Gastroesophageal sphincter (tissue), 4 donors: ENCODE data around the gene GLI3. TPM values are rescaled to one million over a fixed set of nuclear protein-coding genes. Genes with fewer than 3 reads are reported as not detected.

Experiments
- ATAC-seq: fragments of 150-250 bp; one replicate; pipeline ENCODE4 v1.9.1; 2016; ENCODE audit warnings: mild to moderate bottlenecking, moderate library complexity
- H3K27ac ChIP-seq, 4 donors: fragments of 200-600 bp; sonication (generic) in 3 of 4; 1 replicate in 3 of 4; 2 replicates in 1 of 4; pipeline ENCODE4 v1.5.1; 2016 to 2019
- H3K27me3 ChIP-seq: fragments of 200-600 bp; sonication (generic); one replicate; pipeline ENCODE4 v1.5.1; 2019
- H3K36me3 ChIP-seq, 2 donors: fragments of 200-600 bp; sonication (generic); one replicate each; pipeline ENCODE4 v1.5.1; 2019; ENCODE audit warnings: control low read depth in 1 of 2
- H3K4me1 ChIP-seq, 3 donors: fragments of 200-600 bp; sonication (generic); 1 replicate in 2 of 3; 2 replicates in 1 of 3; pipeline ENCODE4 v1.5.1; 2016 to 2019; ENCODE audit warnings: control low read depth in 2 of 3
- H3K4me3 ChIP-seq, 2 donors: fragments of 200-600 bp; sonication (generic); one replicate each; pipeline ENCODE4 v1.5.1; 2019; ENCODE audit warnings: mild to moderate bottlenecking in 1 of 2, moderate library complexity in 1 of 2
- H3K9me3 ChIP-seq, 3 donors: fragments of 200-600 bp; sonication (generic); one replicate each; pipeline ENCODE4 v1.5.1; 2017 to 2019; ENCODE audit warnings: control low read depth in 2 of 3
- CTCF ChIP-seq, 4 experiments: fragments of 200-600 bp in 2 of 4; fragments of 450-650 bp in 2 of 4; sonication (generic) in 1 of 4; IDR thresholded peaks; one replicate each; pipeline ENCODE4 v1.5.1; 2017 to 2019; ENCODE audit warnings: antibody characterized with exemption in 4 of 4, mild to moderate bottlenecking in 2 of 4, moderate library complexity in 2 of 4
- EP300 ChIP-seq: sonication (generic); formaldehyde crosslinking; IDR thresholded peaks from one replicate; pipeline ENCODE4 v1.6.1; 2017; ENCODE audit warnings: antibody characterized with exemption, mild to moderate bottlenecking
- POLR2A ChIP-seq, 2 donors: fragments of 450-650 bp; IDR thresholded peaks; one replicate each; pipeline ENCODE4 v1.6.1; 2017; ENCODE audit warnings: antibody characterized with exemption in 2 of 2, mild to moderate bottlenecking in 2 of 2, moderate library complexity in 1 of 2
- POLR2AphosphoS5 ChIP-seq: sonication (generic); formaldehyde crosslinking; IDR thresholded peaks from one replicate; pipeline ENCODE4 v1.6.1; 2017; ENCODE audit warnings: antibody characterized with exemption
- WGBS, 2 donors: methylation state at CpG; one replicate each; pipeline ENCODE4 v1.1.5; 2018; ENCODE audit warnings: low coverage in 1 of 2; 5-methylcytosine and 5-hydroxymethylcytosine counted together
- total RNA-seq, 4 donors: library from RNA; depleted of rRNA; stranded (reverse); fragments of >200 nt; gene quantifications; one replicate each; pipeline ENCODE4 v1.1.0, GENCODE V29; 2016

The GLI3 gene
- total RNA-seq, 4 donors from 2014 or later, result 7.3 to 18.2 (median 12.6) TPM

DNA sequence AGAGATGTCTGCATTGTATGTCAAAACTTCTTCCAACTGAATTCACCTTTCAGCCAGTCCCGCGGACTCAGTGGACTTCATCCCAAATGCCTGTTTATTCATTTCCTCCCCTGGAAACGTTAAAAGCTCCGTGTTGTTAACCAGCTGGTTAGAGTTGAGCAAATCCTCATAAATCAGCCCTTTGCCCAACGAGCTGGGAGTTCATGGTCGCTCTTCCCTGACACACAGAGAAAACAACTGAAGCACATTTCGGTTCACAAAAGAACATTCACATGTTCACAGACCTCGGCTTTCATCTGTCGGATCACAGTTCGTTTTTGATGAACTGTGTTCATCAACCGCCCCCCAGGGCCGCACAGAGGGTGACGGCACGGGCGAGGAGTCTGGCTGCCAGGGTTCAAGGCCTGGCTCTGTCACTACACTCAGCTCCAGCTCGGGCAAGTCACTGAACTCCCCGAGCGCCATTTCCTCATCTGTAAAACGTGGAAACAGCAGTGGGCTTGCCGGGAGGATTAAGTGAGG, 62.6 kb downstream of the GLI3 start:
- no peak overlapping the region for H3K4me3 ChIP-seq
- peak overlapping the region in 3 of 4 donors; percentile 57 to 73 (median 63) for H3K27ac ChIP-seq
- WGBS, 2 donors, result 32 to 42% methylated on average over 10 of the region's 20 CpGs
- ATAC-seq, result peak; percentile 56
- no peaks in the 10 kb centered on the region for H3K27me3 ChIP-seq
- H3K4me1 ChIP-seq, result peaks cover 0 to 44% (median 12%) of the 10 kb centered on the region in 3 donors
- no peak for TF ChIP-seq POLR2A (IDR thresholded peaks at IDR 0.05)
- peak; percentile 32 for TF ChIP-seq POLR2AphosphoS5
- no peaks in the 10 kb centered on the region for H3K9me3 ChIP-seq
- no peaks in the 10 kb centered on the region for H3K36me3 ChIP-seq

DNA sequence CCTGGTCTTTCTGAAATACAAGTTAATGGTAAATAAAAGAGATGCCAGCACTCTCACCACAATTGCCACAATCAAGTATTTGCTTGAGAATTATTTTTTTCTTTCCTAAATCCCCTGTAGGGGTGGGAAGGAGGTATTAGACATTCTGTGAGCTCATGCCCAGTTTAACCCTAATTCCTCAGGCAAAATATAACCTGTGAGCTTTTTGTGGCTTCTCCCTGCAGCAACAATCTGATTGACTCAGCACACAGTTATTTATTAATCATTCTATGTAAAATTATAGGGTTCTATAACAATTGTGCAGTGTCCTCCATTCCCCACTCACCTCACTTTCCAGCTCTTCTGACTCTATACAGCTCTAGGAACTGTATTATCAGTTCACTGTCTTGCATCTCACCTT, 66.3 kb downstream of the GLI3 start:
- Histone ChIP-seq H3K4me3 (no peak overlapping the region), H3K9me3 (no peaks in the 10 kb centered on the region), H3K27ac (no peak overlapping the region), H3K36me3 (no peaks in the 10 kb centered on the region), H3K4me1 (peaks cover 0 to 34% (median 12%) of the 10 kb centered on the region in 3 donors), H3K27me3 (no peaks in the 10 kb centered on the region)
- ATAC-seq, result no peak
- TF ChIP-seq POLR2AphosphoS5, result no peak
- TF ChIP-seq EP300, result no peak
- TF ChIP-seq POLR2A (IDR thresholded peaks at IDR 0.05), result no peak
- no peak for TF ChIP-seq CTCF (IDR thresholded peaks at IDR 0.05)

GRCh38 chr7:42168512-42168911, 68.5 kb downstream of the GLI3 start:
- Histone ChIP-seq H3K4me1 (peaks cover 0 to 18% (median under 1%) of the 10 kb centered on the region in 3 donors), H3K4me3 (no peak overlapping the region), H3K9me3 (no peaks in the 10 kb centered on the region), H3K27me3 (no peaks in the 10 kb centered on the region), H3K36me3 (no peaks in the 10 kb centered on the region), H3K27ac (no peak overlapping the region)
- WGBS, 2 donors, result 90 to 93% methylated on average over 7 to 8 of the region's 8 CpGs
- no peak for ATAC-seq
- TF ChIP-seq CTCF (IDR thresholded peaks at IDR 0.05) (no peak), POLR2AphosphoS5 (no peak), EP300 (no peak), POLR2A (IDR thresholded peaks at IDR 0.05) (no peak)

DNA sequence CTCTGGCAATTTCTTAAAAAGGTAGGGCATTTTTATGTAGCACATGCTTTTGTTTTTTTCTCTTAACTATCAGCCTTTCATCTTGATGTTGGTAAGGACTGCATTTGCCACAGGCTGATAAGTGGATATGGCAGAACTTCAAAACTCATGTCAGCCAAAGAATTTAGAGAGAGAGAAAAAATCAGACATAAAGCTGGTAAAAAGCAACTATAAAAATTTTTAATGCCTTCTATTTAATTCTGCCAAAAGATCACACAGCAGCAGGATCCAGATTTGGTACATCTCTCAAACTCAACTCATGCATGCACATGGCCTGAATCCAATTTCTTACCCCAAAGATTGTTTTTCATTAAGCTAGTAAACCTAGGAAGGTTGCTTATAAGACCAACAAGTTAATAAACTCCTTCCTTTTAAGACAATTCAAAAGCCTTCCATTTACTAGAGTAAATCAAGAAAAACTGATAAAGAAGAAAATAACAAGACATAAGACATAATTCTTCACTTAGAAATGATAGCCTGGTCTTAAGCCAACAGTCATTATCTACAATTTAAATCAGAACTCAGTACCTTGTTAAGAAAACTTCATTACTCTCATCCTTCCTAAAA, 69.3 kb downstream of the GLI3 start:
- Histone ChIP-seq H3K4me3 (no peak overlapping the region), H3K27ac (no peak overlapping the region), H3K9me3 (no peaks in the 10 kb centered on the region), H3K27me3 (no peaks in the 10 kb centered on the region), H3K4me1 (peaks cover 0 to 20% (median 0%) of the 10 kb centered on the region in 3 donors), H3K36me3 (no peaks in the 10 kb centered on the region)
- TF ChIP-seq CTCF (IDR thresholded peaks at IDR 0.05) (no peak), EP300 (no peak)
- no peak for ATAC-seq

DNA sequence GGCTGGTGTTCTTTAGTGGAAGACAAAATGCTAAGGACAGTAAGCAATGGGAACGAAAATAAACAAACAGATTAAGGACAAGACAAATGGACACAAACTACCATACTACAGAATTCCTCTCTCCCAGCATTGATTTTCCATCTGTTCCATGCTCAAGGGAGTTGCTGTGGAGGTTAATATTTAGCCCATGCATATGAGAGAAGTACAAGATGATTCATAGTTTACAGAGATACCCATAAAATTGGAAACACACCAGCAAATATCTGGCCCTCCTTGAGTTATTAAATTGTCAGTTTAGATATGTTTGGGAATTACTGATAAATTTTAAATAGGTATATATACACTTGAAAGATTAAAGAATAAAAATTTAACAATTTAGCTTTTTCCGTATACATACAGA, 69.8 kb downstream of the GLI3 start:
- TF ChIP-seq EP300 (no peak), POLR2AphosphoS5 (no peak), POLR2A (IDR thresholded peaks at IDR 0.05) (no peak), CTCF (IDR thresholded peaks at IDR 0.05) (no peak)
- WGBS, 2 donors, result 58 to 76% methylated on average over 1 to 2 of the region's 2 CpGs
- ATAC-seq, result no peak
- Histone ChIP-seq H3K36me3 (no peaks in the 10 kb centered on the region), H3K9me3 (no peaks in the 10 kb centered on the region), H3K4me1 (peaks cover 0 to 24% (median 0%) of the 10 kb centered on the region in 3 donors), H3K27ac (no peak overlapping the region), H3K4me3 (no peak overlapping the region), H3K27me3 (no peaks in the 10 kb centered on the region)
